Activated T-cell treated with anti-CD3 and anti-CD28 coated beads, Interleukin-2, amount 50 U/mL, for 48 hours (primary cell): Measurements from ENCODE around the gene ANXA11.
"Not testable (repeated sequence)": the region's sequence is repeated elsewhere in the genome, so short reads cannot be mapped to it uniquely, and the experiment has no call there.

Source experiments
- DNase-seq, 2 experiments: peaks; one replicate each; pipeline ENCODE4 v3.0.0-alpha.2; 2020

ANXA11 gene

DNA sequence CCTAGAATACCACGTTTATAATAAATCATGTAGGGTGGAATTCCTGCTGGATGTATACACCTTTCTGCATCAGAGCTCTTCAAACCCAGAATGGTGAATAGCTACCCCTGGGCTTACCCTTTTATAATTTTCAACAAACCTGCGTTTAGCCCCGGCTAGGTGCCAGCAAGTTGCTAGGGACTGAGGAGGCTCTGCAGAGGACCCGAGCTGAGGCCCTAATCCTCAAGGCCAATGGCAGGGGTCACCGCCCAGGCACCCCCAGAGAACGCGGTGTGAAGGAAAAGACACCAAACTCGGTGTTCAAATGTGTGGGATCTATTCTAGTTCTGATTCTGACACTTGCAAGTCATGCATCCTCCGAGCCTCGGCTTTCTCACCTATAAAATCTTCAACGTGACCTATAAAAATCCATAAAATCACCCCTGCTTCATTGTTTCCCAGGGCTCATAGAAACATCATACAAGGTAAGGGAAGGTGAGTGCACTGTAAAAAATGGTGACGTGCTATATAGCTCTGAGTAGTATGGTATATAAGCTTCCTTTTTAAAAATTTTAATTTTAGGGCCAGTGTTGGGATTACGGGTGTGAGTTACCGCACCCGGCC is 2.5 kb upstream of the ANXA11 start:
- no peak for DNase-seq

DNA sequence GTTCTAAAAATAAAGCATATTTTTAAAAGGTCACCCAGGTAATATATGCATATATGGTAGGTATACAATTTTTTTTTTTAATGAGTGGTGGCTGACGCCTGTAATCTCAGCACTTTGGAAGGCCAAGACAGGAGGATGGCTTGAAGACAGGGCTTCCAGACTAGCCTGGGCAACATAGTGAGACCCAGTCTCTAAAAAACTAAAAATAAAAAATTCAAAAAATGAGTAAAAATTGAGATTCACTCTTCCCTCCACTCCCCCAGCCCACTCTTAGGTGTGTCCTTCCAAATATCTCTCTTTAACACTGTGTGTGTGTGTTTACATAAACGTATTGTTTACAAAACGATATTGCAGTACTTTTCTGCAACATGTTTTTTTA is 929 bp upstream of the ANXA11 start:
- DNase-seq, result no peak

DNA sequence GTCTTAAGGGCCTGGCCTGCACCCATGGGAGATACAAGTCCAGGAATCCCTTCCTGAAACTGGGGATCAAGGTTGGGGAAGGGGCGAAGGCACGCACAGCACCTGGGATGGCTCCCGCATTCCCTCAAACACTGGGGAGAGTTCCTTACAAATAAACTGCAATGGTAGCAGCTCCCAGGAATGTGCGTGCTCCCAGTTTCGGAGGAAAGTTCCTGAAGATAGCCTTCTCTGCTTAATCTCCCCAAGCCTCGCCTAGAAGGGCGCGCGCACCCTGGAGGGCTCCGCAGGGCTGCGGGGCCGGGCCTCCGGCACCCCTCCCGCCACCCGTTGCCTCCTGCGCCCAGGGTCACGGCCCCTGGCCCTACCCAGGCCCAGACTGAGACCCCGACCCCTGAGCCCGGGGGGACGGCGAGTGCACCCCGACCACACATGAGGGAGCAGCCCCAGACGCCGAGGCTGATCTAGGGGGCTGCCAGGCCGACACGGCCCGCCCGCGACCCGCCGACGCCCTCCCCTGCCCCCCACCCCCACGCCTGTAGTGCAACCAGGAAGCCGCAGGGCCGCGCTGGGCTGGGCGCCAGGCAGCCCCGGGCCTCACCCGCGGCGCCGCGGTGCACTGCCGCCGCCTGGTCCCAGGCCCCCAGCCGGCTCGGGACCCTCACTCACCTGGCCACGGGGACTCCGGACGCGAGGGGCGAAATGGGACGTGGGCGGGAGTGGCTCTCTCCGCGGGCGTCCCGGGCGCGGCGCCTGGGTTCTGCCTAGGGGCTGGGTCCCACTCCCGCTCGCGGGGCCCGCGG is 460 bp downstream of the ANXA11 start:
- DNase-seq, result peak in 1 of 2 experiments; percentile 46

DNA sequence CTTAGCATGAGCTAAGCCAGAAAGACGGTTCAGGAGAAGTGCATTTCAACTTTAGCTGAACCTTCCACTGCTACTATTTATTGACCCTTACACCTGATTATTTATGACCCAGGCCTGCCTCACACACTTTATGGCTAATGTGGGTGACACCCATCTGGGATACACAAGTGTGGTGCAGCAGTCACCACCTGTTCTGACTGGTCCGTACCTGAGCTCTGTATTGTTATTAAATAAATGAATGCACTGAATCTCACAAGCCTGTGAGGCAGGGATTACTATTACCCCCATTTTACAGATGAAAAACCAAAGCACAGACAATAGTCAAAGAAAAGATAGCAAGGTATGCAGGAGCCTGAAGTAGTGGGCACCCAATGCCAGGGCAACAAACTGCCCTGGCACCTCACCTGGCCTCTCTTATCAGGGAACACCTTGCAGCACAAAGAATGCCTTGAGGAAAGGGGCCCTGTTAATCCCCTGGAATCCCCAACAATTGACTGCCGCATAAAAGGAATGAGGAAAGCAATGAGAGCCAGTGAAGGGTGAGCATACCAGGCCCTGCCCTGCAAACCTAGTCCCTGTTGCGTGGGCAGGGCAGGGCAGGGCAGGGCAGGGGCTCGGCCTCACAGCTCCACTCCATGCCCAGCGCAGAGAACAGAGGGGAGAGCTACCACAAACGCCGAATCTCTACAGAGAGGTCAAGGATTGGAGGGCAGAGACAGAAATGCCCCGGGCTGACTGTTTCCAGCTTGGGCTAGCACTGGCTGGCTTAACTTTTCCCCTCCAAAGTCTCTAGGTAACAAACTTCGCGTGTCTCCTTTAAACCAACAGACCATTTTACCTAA is 1.3 kb downstream of the ANXA11 start:
- DNase-seq, result peak; percentile 54 to 63

DNA sequence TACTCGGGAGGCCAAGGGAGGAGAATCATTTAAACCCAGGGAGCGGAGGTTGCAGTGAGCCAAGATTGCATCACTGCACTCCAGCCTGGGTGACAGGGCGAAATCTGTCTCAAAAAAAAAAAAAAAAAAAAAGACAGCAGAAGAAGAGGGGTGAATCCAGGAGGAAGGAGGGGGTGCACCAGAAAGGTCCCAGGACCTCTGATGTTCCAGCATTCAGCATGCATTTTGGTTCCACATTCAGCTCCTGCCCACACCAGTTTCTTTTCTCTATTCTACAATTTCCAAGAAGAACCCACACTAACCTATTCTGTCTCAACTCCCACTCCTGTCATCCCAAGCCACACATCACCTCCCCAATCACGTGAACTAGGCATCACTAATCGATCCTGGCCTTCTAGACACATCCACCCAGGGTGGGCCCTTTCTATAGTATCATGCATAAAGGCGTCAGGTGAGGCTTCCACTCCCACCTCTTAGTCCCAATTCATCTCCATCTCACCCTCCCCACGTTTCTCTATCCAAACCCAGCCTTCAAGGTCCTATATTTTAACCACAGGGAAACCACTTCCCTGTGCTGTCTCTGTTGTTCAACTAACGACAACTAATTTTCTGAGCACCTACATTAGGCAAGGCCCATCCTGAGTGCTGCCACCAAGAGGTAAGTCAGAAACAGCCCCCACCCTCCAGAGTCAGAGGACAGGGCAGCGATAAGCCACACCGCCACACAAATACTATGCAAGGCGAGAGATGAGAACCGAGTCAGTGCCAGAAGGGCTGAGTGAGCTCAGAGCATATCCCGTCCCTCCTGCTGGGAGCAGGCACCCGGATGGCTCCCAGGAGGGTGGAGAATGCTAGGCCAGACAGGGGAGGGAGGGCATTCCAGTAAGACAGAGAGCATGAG is 2.2 kb downstream of the ANXA11 start:
- peak; percentile 82 for DNase-seq

DNA sequence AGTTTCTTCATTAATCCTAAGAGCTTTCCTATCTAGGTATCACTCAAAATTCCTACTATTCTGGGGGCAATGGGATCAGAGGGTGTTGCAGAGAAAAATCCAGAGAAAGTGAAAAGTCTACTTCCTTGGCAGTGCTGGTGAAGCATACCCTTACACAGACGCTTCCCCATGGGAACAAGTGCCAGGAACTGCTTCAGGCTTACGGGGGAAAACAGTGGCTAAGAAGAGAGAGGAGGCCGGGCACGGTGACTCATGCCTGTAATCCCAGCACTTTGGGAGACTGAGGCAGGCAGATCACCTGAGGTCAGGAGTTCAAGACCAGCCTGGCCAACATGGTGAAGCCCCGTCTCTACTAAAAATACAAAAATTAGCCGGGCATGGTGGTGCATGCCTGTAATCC is 2.8 kb downstream of the ANXA11 start:
- not testable (repeated sequence) for DNase-seq

DNA sequence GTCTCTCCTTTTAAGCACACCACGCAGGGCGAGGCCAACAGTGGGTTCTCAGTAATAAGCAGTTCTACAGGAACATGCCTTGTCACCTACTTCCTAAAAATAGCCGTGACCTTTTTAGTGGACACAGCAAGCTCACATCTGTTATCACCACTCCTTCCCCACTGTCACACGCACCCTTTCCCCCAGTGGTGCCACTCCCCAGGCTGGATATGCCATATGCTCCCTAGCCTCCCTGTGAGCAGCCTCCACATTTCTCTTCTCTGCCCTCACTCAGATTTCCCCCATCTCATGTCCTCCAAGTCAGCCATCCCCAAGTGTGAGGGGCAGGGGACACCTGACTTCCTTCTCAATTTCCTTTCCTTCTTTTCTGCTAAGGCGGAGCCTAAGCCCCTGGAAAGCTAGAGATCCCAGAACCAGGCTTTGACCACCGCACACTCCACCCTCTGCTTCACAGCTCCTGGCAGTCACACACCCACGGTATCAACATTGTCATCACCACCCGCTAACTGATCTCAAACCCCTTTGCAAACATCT is 3.7 kb downstream of the ANXA11 start:
- peak in 1 of 2 experiments; percentile 35 for DNase-seq

DNA sequence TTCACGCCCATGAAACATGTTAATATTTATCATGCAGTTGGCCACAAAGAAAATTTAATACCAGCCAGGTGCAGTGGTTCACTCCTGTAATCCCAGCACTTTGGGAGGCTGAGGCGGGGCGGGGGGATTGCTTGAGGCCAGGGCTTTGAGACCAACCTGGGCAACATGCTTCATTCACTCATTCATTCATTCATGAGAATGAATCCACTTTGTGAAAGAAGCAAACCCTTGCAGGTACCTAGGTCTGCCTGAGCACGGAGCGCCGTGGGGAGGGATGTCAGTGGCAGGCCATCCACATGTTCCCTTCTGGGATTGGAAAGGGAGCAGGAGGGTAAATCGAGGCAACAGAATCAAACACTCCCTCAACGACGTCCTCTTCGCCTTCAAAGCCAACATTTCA is 4.7 kb downstream of the ANXA11 start:
- no peak for DNase-seq

DNA sequence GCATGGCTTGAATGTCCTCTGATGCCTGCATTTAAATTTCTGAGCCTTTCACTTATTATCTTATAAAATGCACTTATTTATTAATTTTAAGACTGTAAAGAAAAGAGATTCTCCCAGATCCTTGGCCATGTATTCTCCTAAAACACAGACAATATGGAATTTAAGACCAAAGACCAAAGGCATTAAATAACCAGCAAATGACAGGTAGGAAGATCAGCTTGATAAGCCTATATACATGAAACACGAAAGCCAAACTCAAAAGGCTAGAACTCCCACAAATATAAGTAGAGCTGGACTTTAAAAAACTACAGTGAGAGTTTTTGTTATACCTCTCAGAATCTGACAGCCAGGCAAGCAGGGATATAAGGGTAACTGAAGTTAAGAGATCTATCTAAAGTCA is 5.1 kb downstream of the ANXA11 start:
- no peak for DNase-seq

DNA sequence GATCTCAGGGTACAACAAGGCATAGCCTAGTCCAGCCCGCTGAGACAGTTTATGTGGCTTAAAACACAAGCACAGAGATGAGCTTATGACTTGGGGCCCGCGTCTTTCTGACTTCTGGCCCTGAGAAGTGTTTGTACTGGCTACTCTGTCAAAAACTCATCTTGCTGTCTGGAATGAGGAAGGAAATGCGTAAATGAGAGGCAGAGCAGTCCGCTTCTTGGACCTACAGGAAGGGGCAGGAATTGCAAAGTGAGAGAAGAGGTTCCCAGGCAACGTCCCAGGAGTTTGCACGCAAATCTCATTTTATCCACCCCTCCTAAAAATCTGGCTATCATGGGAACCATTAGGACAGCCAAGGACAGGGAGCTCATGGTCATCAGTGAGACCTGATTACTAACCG is 5.5 kb downstream of the ANXA11 start:
- no peak for DNase-seq

DNA sequence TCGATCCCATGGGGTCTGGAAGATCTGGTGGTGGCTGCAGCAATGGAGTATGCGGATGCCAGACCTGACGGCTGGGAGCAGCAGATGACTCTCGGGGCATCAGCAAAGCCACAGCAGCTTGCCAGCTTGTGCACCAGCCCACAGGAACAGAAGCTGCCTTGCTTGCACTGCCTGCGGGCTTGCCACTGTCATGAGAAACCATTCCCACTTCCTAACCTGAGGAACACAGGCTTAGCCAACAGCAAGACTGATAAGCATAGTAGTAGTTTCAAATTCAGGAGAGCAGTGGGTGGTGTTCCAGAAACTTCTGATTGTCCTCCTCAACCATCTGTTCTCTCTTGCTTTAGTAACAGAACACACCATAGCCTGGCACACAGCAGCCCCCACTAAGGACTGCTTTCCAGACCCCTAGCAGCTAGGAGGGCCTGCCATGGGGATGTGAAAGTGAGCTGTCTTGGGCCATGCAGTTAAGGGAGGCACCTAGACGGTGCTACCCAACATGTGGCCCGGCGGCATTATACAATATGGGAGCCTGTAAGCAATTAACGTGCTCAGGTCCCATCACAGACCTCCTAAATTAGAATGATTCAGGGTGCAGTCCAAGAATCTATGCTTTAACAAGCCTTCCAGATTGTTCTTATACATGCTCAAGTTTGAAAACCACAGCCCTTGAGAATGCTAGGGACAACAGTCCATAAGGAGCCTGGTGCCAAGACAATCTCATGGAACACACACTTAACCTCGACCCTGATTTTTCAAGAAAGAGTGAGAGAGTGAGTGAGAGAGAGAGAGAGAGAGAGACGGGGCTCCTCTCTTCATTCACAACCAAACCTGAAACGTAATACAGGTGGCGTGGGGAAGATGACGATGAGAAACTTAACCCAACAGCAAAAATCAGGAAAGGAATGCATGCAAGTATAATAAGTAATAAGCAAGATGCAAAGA is 7.1 kb downstream of the ANXA11 start:
- no peak for DNase-seq

DNA sequence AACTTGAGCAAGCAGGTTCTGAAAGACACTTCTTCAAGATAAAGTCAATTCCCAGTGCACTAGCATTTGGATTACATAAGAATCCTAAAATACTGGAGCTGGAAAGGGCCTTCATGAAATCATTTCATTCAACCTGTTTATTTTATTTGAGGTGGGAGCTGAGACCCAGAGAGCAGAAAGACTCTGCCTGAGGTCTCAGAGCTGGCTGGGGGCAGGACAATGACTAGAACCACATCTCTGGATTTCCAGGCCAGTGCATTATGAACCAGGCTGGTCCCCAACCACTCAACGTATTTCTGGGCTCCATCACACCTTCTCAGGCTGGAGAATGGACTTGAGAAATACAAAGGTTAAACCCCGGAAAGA is 8.4 kb downstream of the ANXA11 start:
- no peak for DNase-seq

DNA sequence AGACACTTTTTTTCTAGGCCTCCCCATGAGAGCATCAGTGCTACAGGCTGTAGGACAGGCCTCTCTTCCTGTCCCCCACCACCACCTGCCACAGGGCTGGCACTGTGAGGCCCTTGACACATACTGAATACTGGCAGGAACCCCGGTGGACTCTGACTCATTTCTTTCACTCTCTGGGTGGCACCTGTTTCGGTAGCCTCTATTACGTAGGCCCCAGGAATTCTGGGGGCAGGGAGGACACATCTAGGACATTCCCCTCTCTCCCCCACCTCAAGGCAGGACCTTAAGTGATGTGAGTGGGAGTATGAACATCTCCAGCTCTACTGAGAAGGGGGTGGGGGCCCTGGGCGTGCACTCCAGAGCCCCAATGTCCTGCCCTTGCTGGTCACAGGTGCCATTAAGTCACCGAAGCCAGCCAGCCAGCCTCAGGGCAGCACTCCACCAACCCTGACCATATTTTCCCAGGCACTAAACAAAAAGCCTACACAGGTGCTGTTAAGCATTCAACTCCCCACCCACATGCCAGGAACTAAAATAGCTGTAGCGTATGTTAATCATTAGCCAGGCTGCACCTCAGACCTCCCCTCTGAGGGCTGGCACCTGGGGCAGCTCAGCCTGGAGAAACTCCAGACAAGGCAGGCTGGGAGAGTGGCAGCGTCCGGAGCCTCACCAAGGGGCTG is 8.9 kb downstream of the ANXA11 start:
- peak; percentile 83 for DNase-seq

DNA sequence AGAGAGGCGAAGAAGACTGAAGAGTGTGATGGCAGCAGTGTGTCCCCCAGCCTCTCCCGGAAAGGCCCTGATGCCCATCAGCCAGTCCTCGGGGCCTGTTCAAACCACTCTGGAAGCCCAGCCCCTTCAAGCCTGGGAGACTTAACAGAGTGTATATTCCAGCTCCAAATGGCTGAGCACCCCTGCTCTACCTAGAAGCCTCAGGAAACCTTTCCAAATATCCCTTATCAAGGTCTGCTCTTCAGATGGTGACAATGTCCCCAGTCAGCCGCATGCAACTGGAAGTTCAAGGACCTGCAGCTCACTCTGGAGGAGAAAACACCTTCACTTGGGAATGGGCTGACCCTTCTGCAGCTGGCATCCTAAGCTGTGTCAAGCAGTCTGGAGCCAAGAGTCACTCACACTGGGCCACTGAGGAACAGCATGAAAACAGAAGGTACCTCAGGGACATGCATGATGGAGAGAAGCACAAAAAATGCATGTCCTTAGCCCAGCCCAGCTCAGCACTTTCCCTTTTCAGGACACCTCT is 10.2 kb downstream of the ANXA11 start:
- no peak for DNase-seq

DNA sequence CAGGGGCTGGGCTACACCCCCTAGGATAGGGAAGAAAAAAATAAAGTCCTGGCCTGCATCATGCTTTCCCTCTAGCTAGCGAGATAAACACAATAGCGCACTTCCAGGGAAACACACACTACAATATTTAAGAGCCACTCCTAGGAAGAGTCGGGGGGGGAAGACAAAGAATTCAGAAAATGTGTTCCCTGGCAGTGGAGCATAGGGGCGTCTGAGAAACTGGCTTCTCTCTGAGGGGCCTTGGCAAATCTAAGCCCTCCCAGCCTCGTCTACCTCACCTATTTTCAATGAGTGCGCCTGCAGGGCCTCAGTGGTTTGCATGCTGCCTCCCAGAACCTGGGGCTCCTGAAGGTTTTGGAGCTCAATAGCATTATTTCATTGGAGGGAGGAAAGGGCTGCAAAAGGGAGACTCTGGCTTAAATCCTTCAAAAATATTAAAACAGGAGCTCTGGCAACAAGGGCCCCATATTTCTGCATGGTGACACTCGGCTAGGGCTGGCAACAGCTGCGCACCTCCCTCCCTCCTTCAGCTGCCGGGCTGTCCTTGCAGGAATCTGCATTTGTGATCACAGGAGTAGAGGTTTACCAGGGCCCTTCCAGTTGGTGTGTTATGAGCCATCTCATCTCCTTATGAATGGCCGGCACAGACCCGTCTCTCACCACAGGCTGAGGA is 10.8 kb downstream of the ANXA11 start:
- DNase-seq, result no peak

DNA sequence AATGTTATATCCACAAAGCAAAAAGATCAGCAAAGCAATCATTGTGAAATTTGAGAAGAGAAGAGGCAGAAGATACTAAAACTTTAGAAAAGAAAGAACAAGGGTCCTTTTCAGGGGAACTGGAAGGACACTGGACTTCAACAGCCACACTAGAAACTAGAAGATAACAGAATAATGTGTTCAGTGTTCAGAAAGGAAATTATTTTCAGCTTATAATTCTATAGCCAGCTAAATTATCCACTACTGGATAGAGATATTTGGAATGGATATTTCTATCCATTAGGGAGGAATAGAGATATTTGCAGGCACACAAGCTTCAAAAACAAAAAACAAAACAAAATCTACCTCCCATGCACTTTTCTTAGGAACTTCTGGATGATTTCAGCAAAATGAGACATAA is 12.8 kb downstream of the ANXA11 start:
- no peak for DNase-seq

DNA sequence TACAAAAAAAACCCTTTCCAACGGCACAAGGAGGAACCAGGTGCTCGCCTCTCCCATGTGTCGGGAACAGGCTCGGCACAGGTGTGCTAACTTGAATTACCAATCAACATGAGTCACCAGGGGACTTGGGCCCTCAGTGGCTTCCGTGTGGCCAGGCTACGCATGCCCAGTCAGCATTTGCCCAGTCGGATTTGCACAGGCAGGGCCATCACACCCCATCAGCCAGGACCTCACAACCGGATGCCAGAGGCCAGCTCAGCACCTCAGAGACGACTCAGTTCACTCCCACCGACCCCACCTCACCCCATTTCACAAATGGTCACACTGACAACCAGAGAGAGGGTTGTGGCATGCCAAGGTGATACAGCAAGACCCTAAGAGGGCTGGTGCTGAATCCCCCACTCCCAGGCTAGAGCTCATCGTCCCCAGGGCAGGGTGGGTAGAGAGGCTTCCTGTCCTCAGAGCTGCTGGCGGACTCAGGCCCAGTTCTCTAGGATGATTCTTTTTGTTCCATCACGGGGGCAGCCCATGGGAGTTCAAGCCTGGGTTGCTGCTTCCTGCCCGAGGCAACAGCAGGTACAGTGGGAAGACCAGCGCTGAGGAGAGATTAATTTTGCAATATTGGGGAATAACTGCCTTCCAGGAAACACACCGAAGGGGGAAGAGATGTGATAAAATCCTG is 13.6 kb downstream of the ANXA11 start:
- DNase-seq, result no peak

DNA sequence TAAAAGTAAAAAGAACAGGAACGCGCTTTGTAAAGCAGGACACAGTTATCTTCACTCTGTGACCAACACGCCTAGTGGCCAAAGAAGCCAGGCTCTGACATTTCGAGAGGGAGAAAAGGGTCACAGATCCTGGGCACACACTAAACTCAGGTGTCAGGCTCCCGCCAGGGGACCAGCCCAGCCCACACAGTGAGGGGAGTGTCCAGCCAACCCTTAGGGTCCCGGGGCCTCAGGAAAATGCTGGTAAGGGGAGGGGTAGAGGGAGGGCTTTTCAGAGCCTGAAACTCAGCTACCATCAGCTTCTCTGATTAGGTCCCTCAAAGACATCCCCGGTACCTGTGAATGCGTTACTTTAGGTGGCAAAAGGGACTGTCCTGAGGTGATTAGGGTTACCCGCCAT is 16.6 kb downstream of the ANXA11 start:
- DNase-seq, result no peak
